ENCODE data around the gene POLR1C. TPM values are rescaled to one million over a fixed set of nuclear protein-coding genes. Genes with fewer than 3 reads are reported as not detected.

POLR1C gene
- total and polyA plus RNA-seq, 10 of the 15 experiments (the other 5 are each of a cell fraction or from before 2014, with no cell fraction given): 40.0 to 180 (median 66.2) TPM

DNA sequence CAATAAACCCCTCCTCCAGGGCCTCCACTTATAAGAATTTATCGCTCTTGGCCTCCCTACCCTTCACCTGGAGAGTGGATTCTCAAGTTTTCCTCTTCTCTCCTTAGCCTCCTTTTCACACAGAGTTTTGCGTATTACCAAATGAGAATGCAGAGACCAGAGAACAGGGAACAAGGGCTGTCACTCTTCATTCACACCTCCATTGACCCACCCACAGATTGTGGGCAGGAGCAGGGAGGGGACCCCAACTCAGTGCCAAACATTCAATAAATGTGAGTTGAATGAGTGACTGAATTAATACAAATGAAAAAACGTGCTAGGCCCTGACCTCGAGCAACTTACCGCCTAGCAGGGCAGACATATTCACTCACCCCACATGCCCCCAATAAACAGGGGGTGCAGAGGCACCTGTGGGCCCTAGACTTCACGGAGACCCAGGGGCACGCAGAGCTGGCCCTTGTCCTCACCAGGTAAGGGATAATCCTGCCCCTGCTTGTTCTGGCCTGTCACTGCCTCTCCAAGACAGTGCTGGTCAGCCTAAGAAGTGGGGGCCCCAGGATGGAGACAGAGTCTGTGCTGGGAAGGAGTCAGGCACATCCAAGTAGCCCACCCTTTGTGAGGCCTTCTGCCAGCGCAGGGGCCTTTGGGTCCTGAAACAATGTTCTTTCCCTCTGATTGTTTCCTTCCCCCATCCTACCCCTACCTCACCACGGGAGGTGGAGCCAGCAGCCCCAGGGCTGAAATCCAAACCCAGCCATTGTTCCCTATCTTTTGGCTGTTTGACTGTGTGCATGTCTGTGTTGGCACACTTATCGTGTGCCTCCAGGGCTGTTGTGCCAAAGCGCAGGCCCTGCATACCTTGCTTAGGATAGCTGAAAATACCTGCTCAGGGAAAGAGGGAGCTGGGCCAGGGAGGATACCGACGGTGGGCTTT, 47.9 kb upstream of the POLR1C start:
- in situ Hi-C loops (cut with MboI): no loop called here
- TF ChIP-seq PRDM15 (CRISPR knock-in tag; IDR thresholded peaks at IDR 0.05) (no peak), ZZZ3 (IDR thresholded peaks at IDR 0.05; ENCODE audit: control insufficient read depth, insufficient read length, low read depth) (no peak), CBFB (IDR thresholded peaks at IDR 0.05; ENCODE audit: low read depth) (no peak), POU2F2 (IDR thresholded peaks at IDR 0.05; ENCODE audit: borderline replicate concordance, low read depth, low read length) (no peak), BCL11A (IDR thresholded peaks at IDR 0.05; ENCODE audit: low read depth, low read length) (no peak), ETV6 (conservative IDR thresholded peaks at IDR 0.05 in 1 of 2, IDR thresholded peaks at IDR 0.05 in 1 of 2; ENCODE audit: borderline replicate concordance in 1 of 2, low read depth in 1 of 2) (no peak), ATF7 (IDR thresholded peaks at IDR 0.05; ENCODE audit: low read depth) (no peak)
- TF ChIP-seq, protein P1, sequence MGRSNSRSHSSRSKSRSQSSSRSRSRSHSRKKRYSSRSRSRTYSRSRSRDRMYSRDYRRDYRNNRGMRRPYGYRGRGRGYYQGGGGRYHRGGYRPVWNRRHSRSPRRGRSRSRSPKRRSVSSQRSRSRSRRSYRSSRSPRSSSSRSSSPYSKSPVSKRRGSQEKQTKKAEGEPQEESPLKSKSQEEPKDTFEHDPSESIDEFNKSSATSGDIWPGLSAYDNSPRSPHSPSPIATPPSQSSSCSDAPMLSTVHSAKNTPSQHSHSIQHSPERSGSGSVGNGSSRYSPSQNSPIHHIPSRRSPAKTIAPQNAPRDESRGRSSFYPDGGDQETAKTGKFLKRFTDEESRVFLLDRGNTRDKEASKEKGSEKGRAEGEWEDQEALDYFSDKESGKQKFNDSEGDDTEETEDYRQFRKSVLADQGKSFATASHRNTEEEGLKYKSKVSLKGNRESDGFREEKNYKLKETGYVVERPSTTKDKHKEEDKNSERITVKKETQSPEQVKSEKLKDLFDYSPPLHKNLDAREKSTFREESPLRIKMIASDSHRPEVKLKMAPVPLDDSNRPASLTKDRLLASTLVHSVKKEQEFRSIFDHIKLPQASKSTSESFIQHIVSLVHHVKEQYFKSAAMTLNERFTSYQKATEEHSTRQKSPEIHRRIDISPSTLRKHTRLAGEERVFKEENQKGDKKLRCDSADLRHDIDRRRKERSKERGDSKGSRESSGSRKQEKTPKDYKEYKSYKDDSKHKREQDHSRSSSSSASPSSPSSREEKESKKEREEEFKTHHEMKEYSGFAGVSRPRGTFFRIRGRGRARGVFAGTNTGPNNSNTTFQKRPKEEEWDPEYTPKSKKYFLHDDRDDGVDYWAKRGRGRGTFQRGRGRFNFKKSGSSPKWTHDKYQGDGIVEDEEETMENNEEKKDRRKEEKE (IDR thresholded peaks at IDR 0.05): no peak
- TF ChIP-seq, protein P2, sequence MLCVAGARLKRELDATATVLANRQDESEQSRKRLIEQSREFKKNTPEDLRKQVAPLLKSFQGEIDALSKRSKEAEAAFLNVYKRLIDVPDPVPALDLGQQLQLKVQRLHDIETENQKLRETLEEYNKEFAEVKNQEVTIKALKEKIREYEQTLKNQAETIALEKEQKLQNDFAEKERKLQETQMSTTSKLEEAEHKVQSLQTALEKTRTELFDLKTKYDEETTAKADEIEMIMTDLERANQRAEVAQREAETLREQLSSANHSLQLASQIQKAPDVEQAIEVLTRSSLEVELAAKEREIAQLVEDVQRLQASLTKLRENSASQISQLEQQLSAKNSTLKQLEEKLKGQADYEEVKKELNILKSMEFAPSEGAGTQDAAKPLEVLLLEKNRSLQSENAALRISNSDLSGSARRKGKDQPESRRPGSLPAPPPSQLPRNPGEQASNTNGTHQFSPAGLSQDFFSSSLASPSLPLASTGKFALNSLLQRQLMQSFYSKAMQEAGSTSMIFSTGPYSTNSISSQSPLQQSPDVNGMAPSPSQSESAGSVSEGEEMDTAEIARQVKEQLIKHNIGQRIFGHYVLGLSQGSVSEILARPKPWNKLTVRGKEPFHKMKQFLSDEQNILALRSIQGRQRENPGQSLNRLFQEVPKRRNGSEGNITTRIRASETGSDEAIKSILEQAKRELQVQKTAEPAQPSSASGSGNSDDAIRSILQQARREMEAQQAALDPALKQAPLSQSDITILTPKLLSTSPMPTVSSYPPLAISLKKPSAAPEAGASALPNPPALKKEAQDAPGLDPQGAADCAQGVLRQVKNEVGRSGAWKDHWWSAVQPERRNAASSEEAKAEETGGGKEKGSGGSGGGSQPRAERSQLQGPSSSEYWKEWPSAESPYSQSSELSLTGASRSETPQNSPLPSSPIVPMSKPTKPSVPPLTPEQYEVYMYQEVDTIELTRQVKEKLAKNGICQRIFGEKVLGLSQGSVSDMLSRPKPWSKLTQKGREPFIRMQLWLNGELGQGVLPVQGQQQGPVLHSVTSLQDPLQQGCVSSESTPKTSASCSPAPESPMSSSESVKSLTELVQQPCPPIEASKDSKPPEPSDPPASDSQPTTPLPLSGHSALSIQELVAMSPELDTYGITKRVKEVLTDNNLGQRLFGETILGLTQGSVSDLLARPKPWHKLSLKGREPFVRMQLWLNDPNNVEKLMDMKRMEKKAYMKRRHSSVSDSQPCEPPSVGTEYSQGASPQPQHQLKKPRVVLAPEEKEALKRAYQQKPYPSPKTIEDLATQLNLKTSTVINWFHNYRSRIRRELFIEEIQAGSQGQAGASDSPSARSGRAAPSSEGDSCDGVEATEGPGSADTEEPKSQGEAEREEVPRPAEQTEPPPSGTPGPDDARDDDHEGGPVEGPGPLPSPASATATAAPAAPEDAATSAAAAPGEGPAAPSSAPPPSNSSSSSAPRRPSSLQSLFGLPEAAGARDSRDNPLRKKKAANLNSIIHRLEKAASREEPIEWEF (IDR thresholded peaks at IDR 0.05; ENCODE audit: insufficient replicate concordance, low read depth, low read length): no peak

More for the DNA sequence above, 47.9 kb upstream of the POLR1C start:
- Histone ChIP-seq H3K27me3 (replicated peaks in 1 of 2; ENCODE audit: control insufficient read depth in 2 of 2, insufficient read depth in 2 of 2, low read length in 1 of 2) (peaks cover 0 to 2% of the 10 kb centered on the region in 2 experiments; a peak in 1 of 4 replicates), H3K9ac (ENCODE audit: control insufficient read depth, insufficient read depth, low read length) (no peak overlapping the region), H3K79me2 (ENCODE audit: control insufficient read depth, insufficient read depth, low read length) (no peaks in the 10 kb centered on the region), H4K20me1 (ENCODE audit: control insufficient read depth, insufficient read depth) (no peaks in the 10 kb centered on the region), H3K4me2 (ENCODE audit: control insufficient read depth, insufficient read depth) (no peak overlapping the region), H3K9me3 (replicated peaks; ENCODE audit: control insufficient read depth, insufficient read depth, low read length) (no peaks in the 10 kb centered on the region), H3K4me3 (no peak overlapping the region), H3K27ac (ENCODE audit: control insufficient read depth, insufficient read depth) (no peak overlapping the region), H3K4me1 (ENCODE audit: control insufficient read depth, insufficient read depth, low read length) (no peaks in the 10 kb centered on the region), H2AFZ (ENCODE audit: control insufficient read depth, low read depth, low read length) (no peak overlapping the region), H3K36me3 (ENCODE audit: control insufficient read depth in 2 of 2, insufficient read depth in 2 of 2, low read length in 1 of 2) (no peaks in the 10 kb centered on the region)
- RAD21 ChIA-PET (ENCODE audit: unreplicated experiment): interaction anchor here (1.4 kb wide), 1 partner anchor 33 kb away, joined by 3 read pairs; no protein-coding TSS in a partner anchor
- intact Hi-C loops (cut with micrococcal nuclease; ENCODE audit: unreplicated experiment): no loop called here
- 57% methylated on average over 13 of the region's 13 CpGs for WGBS (ENCODE audit: insufficient coverage, insufficient replicate concordance, low lambda C conversion rate, missing lambda C conversion rate)
- no TSS peak for BruUV-seq (replicated peaks)
- FAIRE-seq (no peak), ATAC-seq (no peak), DNase-seq (ENCODE audit: low read depth, low spot score) (no peak)
- SMC1A ChIA-PET (ENCODE audit: uncharacterized antibody, unreplicated experiment): no interaction called here
- POLR2A ChIA-PET: no interaction called here
- CTCF ChIA-PET: no interaction called here

Data from GM12878 (cell line).